Fibroblast of villous mesenchyme (primary cell): ENCODE measurements around the gene TTC12. TPM values are rescaled to one million over a fixed set of nuclear protein-coding genes. Genes with fewer than 3 reads are reported as not detected.

ENCODE experiments used
- DNase-seq: peaks from one replicate; pipeline ENCODE4 v3.0.0-alpha.2; 2010; ENCODE audit warnings: low read depth
- H3K4me3 ChIP-seq: 2 replicates; pipeline ENCODE4 v1.5.1; 2011; ENCODE audit warnings: low read depth, mild to moderate bottlenecking, low read length
- CTCF ChIP-seq: IDR thresholded peaks from 2 replicates; pipeline ENCODE4 v1.5.1; 2012; ENCODE audit warnings: low read depth, mild to moderate bottlenecking, low read length; ENCODE audit not compliant: insufficient read depth
- total RNA-seq: library from RNA; depleted of rRNA; stranded (reverse); fragments of >200 nt; gene quantifications from 2 replicates; pipeline ENCODE4 v1.2.3, GENCODE V29; 2012

Gene TTC12
- total RNA-seq, 1 donor: 16.0 TPM

- peak; percentile 76 for DNase-seq
- no peak for TF ChIP-seq CTCF
- H3K4me3 ChIP-seq: no peak overlapping the region
Measured at GRCh38 chr11:113389272-113389671, 74.9 kb downstream of the TTC12 start.

GRCh38 chr11:113392236-113392921 is 78.0 kb downstream of the TTC12 start:
- DNase-seq: no peak
- no peak for TF ChIP-seq CTCF

GRCh38 chr11:113393501-113393985 is 79.2 kb downstream of the TTC12 start:
- no peak for TF ChIP-seq CTCF
- no peak for DNase-seq
- H3K4me3 ChIP-seq: no peak overlapping the region

More at GRCh38 chr11:113392236-113392921, 78.0 kb downstream of the TTC12 start:
- H3K4me3 ChIP-seq: no peak overlapping the region

- no peak for TF ChIP-seq CTCF
- no peak for DNase-seq
Measured at GRCh38 chr11:113394919-113395318, 80.5 kb downstream of the TTC12 start.

GRCh38 chr11:113395782-113396336 is 81.5 kb downstream of the TTC12 start:
- no peak for DNase-seq
- TF ChIP-seq CTCF: no peak

More at GRCh38 chr11:113394919-113395318, 80.5 kb downstream of the TTC12 start:
- no peak overlapping the region for H3K4me3 ChIP-seq

GRCh38 chr11:113396690-113397089 is 82.3 kb downstream of the TTC12 start:
- no peak overlapping the region for H3K4me3 ChIP-seq
- no peak for DNase-seq
- no peak for TF ChIP-seq CTCF

More at GRCh38 chr11:113395782-113396336, 81.5 kb downstream of the TTC12 start:
- H3K4me3 ChIP-seq: no peak overlapping the region
